Stimulated activated CD8-positive, alpha-beta memory T cell treated with anti-CD3 and anti-CD28 coated beads, Interleukin-12 subunit alpha, Interleukin-12 subunit beta, amount 100 ng/mL, for 1 hour (primary cell): ENCODE data around the gene HOXA10.

Experiments used
- DNase-seq: peaks from one replicate; pipeline ENCODE4 v3.0.0-alpha.2; 2020; ENCODE audit warnings: low read depth

Gene HOXA10

DNA sequence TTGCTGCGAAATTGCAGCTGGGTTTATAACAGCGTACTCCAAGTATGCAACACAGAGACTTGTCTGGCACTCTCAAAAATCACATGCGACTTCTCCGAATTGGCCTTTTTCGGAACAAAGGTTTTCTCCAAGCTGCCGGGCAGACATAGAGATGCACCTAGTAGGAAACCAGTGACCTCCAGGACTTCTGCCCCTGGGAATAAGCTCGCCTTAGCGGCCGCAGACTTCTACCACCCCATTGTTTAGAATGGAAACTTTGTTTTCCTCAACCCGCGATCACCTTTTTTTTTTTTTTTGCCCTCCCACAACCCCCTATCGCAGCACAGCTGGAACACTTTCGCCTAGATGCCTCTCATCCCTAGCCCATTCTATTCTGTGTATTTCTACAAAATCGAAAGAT, 4.9 kb upstream of the HOXA10 start:
- DNase-seq: no peak

DNA sequence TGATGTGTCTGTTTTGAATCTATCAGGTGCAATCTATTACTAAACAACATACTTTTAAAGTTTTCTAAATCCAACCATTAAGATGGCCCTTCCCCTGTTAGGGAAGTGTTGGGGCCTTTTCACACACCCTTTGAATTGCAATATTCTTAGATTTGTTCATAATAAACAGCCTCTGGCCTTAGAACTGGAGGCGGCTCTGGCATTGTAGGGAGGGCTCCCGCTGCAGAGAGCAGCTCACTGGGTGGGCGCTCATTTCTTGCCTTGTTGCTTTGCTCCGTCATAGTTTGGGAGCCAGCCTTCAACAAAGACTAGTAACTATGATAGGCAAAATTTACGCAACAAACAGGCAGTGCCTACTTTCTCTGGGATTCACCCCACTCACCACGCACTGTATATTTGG, 4.2 kb upstream of the HOXA10 start:
- DNase-seq: no peak

DNA sequence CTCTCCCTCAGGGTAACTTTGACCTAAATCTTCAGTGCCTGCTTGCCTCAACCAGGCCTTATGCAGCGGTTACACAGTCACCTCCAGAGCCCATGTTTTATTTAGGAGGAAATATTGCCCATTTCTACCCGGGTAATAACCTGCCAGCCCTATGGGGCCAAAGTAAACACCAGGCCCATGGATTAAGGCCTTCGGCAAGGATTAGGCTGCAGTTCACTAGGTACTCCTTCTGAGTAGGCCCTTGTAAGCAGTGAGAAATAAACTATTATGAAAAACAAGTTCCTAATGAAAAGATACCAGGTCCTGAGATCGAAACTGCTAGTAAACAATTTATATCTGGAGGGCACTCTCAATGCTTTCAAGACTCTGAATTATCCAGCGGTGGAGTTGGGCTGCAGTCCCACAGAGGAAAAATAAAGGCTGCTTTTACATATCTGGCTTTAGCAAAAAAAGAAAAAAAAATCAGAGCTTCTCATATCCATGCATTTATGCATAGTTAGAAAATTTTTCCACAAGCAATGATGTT, 3.7 kb upstream of the HOXA10 start:
- DNase-seq: no peak

DNA sequence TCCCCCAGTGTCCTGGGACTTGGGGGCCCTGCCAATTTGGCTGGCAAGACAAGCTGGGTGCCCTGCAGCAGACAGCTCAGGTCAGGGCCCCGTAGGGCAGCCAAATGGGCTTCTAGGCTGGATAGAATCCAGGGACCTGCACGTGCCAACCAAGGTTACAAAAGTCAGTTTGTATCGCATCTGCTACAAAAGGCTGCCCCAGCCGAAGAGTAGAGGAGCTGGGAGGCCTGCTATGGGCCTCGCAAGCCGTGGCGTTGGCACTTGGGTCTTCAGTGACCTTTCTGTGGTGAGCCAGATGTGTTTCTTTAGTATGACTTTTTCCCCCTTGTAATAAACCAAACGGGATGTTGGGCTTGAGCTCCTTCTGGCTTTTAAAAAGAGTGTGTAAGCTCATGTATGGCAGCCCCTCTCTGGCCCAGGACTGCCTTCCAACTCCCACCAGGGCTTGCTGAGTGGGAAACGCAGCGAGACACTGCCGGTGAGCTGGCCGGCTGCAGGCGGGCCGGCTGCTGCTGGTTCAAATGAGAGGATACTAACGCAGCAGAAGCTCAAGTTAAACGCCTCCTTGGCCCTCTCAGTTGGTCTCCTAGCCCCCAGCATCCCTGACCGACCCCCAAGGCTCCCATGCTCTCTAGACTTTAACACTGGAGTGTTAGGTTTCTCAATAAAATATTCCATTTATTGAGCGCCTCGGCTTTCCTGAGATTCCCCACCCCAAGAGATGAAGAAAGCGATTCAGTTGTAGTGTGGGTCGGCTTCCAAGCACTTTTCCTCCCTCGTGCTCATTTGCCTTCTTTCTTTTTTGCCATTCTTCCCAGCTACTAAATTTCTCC, 3.1 kb upstream of the HOXA10 start:
- DNase-seq: no peak

DNA sequence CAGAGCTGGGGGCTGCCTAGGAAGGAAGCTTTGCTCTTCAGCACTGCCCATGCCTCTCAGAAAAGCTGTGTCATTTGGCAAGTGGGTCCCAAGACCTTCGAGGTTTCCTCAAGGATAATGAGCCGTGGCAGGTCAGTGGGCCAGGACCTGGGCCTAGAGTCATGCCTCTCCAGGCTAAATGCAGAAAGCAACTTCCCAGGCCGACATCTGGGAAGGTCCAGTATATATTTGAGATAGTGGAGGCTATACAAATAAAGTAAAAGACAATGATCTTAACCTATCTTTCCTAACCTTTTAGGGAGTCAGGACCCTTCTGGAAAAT, 2.4 kb upstream of the HOXA10 start:
- no peak for DNase-seq

DNA sequence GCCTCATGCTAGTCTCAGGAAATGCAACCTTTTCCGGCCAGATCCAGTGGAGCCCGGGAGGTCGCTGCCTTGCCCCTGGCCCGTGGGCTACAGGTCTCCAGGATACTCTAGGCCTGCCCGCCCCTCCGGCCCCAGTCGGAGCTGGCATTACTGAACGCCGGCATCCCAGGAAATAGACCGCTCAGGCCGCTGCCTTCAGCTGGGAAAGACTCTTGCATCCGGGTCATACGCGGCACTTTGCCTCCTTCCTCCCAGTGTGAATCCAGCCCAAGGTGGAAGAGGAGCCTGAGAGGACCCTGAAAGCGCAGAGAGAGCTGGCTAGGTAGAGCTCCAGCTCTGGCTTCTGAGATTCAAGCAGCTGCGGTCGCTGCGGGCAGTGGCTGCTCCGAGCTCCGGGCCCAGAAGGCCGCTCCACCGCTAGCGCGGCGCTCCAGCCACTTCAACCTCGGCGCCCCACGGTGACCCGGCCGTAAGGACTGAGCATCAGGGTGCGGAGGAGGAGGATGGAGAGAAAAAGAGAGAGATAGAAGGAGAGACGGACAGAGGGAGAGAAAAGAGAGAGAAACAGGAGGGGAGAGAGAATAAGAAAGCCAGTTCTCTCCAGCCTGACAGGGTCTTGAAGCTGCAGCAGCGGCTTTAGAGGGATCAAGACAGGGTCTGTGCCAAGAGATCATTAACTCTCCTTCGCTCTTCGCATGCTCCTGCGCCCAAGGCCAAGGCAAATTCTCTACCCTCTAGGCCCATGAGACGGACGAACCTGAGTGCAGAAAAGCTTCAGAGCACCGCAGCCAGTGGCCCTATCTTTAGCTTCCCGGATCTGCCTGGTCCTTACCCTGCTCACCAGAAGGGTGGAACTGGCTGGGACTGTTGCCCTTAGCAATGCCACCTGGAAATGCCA, 1.8 kb upstream of the HOXA10 start:
- no peak for DNase-seq

DNA sequence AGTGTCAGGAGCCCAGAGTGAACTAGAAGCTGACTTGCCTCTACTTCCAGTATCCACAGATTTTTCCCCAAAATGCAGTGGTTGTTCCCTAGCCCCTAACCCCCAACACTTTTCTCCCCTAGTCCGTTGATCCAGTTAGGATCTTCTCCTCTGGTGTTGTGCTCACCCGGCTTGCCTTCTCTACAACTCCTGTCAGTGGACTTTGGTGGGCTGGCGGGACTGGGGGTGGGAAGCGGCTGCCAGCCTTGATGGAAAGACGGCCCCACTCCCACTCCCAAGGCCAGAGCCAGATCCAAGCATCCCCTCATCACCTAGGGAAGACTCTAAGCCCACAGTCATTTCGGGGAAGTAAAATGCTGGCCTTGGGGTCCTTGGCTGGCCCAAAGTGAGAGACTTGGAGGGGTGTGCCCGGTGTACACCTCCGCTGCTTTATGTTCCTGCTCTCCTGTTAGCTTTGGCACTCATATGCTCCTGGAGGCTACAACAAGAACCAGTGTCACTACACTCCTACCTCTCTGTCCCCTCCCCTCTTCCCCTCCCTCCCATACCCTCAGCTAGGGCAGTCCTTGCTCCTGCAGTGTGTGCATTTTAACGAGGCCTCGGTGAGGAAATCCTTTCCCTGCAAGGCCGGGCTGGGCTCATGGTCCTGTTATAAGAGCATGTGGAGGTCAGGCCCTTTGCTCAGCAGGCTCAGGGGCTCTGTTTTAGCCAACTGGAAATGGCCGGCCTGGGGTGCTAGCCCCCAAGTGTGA, 930 bp upstream of the HOXA10 start:
- DNase-seq: no peak

DNA sequence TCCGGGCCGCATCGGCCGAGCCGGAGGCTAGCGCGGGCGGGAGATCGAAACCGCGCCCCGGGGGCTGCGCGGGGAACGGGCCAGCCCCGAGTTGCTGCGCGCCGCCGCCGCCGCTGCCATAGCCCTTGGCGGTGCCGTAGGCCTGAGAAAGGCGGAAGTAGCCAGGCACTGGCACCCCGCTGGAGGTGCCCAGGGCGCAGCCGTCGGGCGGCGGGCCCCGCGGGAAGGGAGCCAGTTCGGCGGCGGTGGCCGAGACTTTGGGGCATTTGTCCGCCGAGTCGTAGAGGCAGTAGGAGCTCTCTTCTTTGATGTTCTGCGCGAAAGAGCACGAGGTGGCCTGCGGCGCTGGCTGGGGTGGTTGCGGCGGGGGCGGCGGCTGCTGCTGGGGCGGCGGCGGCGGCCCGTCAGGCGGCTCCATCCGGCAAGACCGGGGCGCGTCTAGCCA, 587 bp downstream of the HOXA10 start:
- DNase-seq: no peak

DNA sequence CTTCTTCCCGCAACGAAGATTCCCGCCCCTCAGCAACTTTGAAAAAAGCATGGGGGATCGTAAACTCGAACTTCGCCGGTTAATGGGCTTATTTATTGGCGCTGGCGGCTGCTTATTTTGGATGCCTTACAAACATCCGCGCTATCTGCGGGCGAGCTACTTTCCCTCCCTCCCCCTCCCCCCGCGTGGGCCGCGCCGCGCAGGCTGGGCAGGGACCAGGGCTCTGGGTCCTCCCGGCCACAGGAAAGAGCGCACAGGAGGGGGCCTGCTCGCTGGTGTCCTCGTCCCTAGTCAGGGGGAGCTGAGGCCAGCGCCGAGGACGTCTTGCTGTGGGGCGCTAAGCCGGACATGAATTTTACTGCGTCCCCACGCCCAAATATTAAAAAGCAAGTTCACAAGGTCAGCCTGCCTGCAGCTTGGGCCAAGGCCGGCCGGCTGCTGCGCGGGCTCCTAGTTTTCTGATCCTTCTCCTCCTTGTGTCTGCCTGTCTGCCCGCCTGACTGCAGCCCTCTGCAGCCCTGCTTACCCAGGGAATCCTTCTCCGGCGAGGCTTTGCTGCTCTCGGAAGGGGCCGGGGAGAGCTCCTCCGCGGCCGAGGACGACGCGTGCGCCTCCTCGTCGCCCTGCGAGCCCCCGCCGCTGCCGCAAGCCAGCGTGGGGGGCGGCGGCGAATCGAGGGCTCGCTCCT, 1.2 kb downstream of the HOXA10 start:
- no peak for DNase-seq

DNA sequence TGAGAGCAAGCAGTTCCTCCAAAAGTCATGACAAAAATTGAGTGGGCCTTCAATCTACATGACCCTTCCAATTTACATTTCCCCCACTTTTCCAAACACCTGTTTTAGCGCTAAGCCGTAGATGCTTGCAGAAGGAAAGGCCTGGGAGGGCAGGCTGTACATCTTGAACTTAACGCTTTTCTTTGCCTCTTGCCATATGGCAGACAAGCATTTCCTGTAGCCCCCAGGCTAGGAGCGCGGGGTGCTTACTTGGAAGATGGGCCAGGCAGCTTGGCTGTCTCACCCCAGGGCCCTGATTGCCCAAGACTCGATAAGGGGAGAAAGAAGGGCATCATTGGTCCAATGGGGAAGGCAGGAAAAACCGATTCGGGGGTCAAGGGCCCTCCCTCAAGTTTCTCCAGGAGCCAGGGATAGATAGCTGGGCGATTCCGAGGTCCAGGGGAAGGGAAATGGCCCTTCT, 1.8 kb downstream of the HOXA10 start:
- no peak for DNase-seq

DNA sequence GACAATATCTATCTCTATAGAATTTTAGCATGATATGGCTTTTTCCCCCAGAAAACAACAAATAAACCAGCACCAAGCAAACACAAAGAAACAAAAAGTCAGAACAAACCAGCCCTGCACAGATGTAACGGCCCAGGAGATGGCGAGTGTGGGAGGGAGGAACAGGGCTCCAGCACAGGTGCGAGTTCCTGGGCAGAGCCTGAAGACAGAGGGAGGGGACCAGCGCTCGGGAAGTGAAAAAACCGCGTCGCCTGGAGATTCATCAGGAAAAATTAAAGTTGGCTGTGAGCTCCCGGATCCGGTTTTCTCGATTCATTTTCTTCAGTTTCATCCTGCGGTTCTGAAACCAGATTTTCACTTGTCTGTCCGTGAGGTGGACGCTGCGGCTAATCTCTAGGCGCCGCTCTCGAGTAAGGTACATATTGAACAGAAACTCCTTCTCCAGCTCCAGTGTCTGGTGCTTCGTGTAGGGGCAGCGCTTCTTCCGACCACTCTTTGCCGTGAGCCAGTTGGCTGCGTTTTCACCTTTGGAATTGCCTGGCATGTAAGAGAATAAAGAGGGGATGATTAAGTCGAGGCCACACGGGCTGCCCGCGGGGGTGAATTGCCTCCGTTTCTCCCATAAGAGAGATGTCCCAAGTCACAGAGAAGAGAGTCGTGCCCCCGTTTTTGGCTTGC, 2.3 kb downstream of the HOXA10 start:
- no peak for DNase-seq

DNA sequence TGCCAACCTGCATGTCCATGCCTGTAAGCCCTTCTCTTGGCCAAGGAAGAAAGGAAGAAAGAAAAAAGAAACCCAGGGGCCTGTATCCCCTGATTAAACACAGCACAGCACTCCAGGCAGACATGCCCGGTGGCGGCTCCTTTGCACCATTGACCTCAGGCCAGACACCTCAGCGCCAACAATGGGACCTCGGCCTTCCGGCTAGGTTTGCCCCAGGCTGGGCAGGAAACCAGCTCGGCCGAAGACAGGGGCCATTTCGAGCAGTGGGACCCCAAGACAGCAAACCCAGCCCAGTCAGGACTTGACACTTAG, 2.8 kb downstream of the HOXA10 start:
- no peak for DNase-seq

DNA sequence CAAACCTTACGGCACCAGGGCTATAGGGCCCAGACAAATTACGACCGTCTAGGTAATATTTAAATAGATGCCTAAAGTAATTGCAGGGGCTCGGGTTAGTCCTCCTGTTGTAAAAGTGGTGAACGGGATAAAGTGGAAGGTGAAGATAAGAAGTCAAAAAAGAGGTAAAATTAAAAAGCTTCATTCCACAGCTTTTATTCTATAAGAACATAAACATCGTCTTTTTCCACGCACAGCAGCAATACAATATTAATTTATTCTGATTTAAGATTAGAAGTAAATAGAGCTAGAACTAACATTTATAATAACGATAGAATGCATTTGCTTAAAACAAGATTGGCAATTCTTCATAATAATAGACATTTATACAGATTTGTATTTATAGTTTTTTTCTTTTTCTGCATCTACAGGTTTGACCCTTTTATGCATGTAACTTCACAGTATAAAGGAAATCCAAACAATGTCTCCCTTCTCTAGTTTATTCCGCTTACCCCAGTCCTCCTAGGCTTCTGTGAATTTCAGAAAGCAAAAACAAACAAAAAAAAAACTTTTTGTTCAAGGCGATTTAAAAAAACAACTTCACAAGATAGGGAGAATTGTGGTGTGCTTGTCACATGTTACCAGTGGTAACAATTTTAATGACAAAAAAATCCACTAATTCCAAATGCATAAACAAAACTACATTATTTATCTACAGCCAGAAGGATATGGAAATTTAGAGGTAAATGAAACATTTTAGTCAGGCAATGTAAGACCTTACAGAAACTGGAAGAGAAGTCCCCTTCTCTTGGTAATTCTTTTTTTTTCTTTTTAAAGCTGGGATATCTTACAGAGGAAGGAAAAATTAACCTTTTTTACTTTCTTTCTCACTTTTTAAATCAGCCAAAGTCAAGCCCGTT, 3.4 kb downstream of the HOXA10 start:
- DNase-seq: no peak

DNA sequence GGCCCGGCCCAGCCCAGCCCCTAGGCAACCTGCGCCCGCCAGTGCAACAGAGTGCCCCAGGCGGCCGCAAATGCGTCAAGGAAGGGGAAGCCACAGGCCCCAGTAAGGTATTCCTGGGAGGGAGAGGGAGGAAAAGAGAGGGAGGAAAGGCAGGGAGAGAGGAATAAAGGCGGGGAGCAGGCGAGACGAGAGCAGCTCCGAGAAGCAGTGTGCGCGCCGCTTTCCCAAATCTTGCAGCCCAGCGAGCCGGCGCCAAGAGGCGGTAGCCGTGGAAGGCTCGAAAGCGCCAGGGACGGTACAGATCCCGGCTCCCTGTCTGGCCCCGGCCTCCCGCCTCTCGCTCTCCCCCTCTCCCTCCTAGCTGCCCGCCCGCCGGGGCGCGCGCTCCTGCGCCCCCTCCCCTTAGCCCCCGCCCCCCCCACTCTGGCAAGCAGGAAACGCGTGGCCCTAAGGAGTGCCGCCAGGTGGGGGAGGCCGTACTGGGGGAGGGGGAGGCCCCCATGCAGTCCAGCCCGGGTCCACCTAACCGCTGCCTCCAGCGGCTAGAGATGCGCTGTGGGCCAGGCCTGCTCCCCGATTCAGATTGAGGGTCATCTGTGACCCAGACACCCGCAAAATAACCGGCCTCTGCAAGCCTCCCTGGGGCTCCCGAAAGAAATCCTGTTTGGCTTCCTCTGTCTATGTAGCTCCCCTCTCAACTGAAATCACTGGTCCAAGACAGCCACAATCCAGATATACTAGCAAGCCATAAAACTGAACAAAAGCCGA, 4.3 kb downstream of the HOXA10 start:
- DNase-seq: no peak

DNA sequence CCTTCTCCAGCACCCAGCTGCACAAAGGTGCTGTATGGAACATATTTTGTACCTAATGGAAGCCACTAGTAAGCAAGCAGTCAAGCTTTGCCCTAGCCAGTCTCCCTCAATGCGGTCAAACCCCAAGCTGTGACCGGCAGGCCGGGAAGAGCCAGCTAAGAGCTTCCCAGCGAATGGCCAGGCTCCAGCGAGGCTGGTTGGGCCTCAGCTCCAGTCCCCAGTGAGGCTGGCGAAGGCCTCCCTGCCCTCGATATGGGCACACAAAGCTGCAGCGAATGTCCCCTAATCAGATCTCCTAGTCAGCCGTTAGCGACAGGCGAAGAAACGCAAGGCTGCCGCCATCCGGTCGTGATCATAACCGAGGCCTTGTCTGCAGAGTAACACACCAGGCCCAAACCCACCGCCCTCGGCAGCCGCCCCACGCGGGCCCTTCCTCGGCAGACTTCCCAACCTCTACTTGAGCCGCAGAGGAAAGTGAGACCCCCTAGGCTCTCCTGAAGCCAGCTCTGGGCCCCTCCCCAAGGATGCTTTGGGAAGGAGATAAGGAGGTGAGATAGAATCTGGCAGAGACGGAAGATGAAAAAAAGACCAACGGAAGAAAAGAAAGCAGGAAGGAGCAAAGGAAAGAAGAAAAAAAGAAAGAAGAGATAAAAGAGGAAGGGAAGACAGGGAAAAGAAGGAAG, 5.7 kb downstream of the HOXA10 start:
- DNase-seq: no peak

DNA sequence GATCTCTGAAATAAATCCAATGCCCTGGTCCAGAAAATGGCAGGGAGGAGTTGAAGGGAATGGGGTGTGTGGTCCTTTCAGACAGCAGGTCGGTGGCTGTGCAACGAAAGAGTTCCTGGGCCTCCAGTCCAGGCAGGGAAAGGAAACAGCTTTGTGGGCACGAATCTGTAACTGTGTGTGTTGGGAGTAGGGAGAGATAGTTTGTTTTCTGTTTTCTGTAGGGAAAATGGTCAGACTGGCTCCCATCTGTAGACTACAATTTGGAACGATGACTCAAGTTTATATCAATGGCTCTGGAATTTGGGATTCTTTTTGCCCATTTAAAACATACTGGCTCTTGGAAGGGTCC, 6.2 kb downstream of the HOXA10 start:
- no peak for DNase-seq

DNA sequence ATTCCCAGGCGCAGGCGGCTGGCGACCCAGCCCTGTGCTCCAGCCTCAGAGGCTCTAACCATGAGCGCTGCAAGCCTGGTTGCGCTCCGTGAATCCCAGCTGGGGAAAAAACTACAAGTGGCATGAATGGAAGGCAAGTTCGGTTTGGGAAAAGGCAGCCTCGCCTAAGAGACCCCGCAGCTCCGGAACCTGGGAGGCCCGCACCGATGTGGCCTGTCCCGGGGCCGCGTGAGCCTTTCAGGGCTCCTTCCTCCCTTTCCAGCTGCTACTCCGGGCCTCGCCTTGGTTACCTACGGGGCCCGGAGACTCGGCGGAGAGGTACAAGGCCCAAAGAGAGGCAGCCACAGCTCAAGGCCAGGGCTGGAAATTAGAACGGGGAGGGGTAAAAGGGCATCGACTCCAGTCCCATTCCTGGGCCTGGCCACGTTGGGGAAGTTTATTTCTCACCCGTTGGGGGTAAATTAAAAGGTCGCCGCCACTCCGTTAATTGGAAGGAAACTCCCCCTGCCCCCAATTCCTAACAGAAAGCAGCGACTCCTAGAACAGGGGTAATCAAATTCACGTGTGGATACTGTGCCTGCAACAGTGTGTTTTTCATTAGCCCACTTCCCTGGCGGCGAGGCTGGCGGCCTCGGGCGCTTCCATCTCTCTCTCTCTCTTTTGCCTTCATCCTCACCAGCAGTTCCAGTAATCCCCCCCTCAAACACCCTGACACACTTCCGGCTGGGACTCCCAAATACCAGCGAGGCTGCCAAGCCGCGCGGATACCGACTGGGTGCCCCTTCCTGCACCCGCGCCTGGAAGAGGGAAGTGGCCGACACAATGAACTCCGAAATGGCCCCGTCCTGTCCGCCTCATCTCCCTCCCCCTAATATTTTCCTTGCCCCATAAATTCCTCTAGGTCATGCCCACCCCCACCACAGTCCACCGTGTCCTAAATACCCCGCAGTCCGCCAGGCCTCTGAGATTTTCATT, 7.3 kb downstream of the HOXA10 start:
- no peak for DNase-seq
